ENCODE results near the gene TNF. TPM values are rescaled to one million over a fixed set of nuclear protein-coding genes. Genes with fewer than 3 reads are reported as not detected.

Gene TNF
- total and polyA plus RNA-seq, 2 of the 13 experiments (the other 11 are each of a cell fraction or from before 2014, with no cell fraction given): not detected

DNA sequence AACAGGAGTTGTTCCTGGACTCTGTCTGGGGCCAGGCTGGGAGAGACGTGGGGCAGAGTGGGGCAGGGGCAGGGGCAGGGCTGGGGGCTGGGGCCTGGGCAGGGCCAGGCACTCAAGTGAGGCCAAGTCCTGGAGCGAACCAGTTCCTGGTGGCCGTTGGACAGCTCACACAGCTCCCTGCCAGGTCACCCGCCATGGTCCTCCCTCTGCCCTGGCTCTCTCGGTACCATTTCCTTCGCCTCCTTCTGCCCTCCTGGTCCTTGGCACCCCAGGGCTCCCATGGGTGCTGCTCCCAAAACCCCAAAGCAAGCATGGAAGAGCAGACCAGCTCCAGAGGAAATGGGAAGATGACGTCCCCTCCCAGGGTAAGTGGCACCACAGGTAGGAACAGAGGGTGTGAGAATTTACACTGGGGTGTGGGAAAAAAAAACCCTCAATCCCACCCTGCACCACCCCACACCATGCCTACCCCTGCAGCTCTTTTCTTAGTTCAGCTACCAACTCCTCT, 46.5 kb upstream of the TNF start, which contains the start of gene MCCD1 (continued):
- TF ChIP-seq, protein P1, sequence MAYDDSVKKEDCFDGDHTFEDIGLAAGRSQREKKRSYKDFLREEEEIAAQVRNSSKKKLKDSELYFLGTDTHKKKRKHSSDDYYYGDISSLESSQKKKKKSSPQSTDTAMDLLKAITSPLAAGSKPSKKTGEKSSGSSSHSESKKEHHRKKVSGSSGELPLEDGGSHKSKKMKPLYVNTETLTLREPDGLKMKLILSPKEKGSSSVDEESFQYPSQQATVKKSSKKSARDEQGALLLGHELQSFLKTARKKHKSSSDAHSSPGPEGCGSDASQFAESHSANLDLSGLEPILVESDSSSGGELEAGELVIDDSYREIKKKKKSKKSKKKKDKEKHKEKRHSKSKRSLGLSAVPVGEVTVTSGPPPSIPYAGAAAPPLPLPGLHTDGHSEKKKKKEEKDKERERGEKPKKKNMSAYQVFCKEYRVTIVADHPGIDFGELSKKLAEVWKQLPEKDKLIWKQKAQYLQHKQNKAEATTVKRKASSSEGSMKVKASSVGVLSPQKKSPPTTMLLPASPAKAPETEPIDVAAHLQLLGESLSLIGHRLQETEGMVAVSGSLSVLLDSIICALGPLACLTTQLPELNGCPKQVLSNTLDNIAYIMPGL (CRISPR knock-in tag; IDR thresholded peaks at IDR 0.05; ENCODE audit: borderline replicate concordance in 1 of 2, low read depth in 1 of 2): peak in 1 of 2 experiments; percentile 15; a peak in 1 of 4 replicates
- TF ChIP-seq ZNF451 (CRISPR knock-in tag; IDR thresholded peaks at IDR 0.05) (no peak), ZC3H13 (CRISPR knock-in tag; IDR thresholded peaks at IDR 0.05) (peak; percentile 68; the same call in 1 of the 2 replicates), EEA1 (CRISPR knock-in tag; IDR thresholded peaks at IDR 0.05; ENCODE audit: borderline replicate concordance) (0 out of 2 replicates have a peak, but pooled peaks have one; percentile 64), NONO (IDR thresholded peaks at IDR 0.05) (no peak), NONO (CRISPR knock-in tag; conservative IDR thresholded peaks at IDR 0.05) (peak; percentile 59), MTF2 (CRISPR knock-in tag; IDR thresholded peaks at IDR 0.05; ENCODE audit: borderline replicate concordance) (no peak), ZNF121 (CRISPR knock-in tag; IDR thresholded peaks at IDR 0.05) (no peak), NKX3-1 (CRISPR knock-in tag; IDR thresholded peaks at IDR 0.05) (no peak), ZNF782 (CRISPR knock-in tag; IDR thresholded peaks at IDR 0.05; ENCODE audit: borderline replicate concordance) (no peak), ESRRA (CRISPR knock-in tag; IDR thresholded peaks at IDR 0.05; ENCODE audit: low read depth) (no peak; the same call in 1 of the 2 replicates), PLRG1 (conservative IDR thresholded peaks at IDR 0.05) (no peak), TMF1 (CRISPR knock-in tag; IDR thresholded peaks at IDR 0.05; ENCODE audit: low read depth) (0 out of 2 replicates have a peak, but pooled peaks have one; percentile 48), ZNF292 (CRISPR knock-in tag; IDR thresholded peaks at IDR 0.05; ENCODE audit: borderline replicate concordance, low read depth) (no peak), SALL1 (CRISPR knock-in tag; IDR thresholded peaks at IDR 0.05) (peak; percentile 31), ZNF746 (CRISPR knock-in tag; IDR thresholded peaks at IDR 0.05) (no peak), ZNF703 (CRISPR knock-in tag; IDR thresholded peaks at IDR 0.05; ENCODE audit: borderline replicate concordance) (no peak), SNAPC2 (CRISPR knock-in tag; IDR thresholded peaks at IDR 0.05) (peak; percentile 41; the same call in 1 of the 2 replicates), TSC22D2 (CRISPR knock-in tag; IDR thresholded peaks at IDR 0.05; ENCODE audit: borderline replicate concordance) (no peak), KLF6 (CRISPR knock-in tag; IDR thresholded peaks at IDR 0.05) (no peak), MAZ (IDR thresholded peaks at IDR 0.05; ENCODE audit: borderline replicate concordance, low read depth, low read length) (0 out of 2 replicates have a peak, but pooled peaks have one; percentile 10), MAZ (CRISPR knock-in tag; IDR thresholded peaks at IDR 0.05; ENCODE audit: low read depth) (no peak), KMT2A (CRISPR knock-in tag; IDR thresholded peaks at IDR 0.05) (0 out of 2 replicates have a peak, but pooled peaks have one; percentile 41), ZNF749 (CRISPR knock-in tag; IDR thresholded peaks at IDR 0.05; ENCODE audit: borderline replicate concordance) (no peak)
- TF ChIP-seq, protein P2, sequence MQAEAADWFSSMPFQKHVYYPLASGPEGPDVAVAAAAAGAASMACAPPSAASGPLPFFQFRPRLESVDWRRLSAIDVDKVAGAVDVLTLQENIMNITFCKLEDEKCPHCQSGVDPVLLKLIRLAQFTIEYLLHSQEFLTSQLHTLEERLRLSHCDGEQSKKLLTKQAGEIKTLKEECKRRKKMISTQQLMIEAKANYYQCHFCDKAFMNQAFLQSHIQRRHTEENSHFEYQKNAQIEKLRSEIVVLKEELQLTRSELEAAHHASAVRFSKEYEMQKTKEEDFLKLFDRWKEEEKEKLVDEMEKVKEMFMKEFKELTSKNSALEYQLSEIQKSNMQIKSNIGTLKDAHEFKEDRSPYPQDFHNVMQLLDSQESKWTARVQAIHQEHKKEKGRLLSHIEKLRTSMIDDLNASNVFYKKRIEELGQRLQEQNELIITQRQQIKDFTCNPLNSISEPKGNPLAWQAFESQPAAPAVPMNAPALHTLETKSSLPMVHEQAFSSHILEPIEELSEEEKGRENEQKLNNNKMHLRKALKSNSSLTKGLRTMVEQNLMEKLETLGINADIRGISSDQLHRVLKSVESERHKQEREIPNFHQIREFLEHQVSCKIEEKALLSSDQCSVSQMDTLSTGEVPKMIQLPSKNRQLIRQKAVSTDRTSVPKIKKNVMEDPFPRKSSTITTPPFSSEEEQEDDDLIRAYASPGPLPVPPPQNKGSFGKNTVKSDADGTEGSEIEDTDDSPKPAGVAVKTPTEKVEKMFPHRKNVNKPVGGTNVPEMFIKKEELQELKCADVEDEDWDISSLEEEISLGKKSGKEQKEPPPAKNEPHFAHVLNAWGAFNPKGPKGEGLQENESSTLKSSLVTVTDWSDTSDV (CRISPR knock-in tag; IDR thresholded peaks at IDR 0.05): no peak
- TF ChIP-seq, protein P3, sequence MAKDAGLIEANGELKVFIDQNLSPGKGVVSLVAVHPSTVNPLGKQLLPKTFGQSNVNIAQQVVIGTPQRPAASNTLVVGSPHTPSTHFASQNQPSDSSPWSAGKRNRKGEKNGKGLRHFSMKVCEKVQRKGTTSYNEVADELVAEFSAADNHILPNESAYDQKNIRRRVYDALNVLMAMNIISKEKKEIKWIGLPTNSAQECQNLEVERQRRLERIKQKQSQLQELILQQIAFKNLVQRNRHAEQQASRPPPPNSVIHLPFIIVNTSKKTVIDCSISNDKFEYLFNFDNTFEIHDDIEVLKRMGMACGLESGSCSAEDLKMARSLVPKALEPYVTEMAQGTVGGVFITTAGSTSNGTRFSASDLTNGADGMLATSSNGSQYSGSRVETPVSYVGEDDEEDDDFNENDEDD (CRISPR knock-in tag; IDR thresholded peaks at IDR 0.05; ENCODE audit: borderline replicate concordance): peak; percentile 28; the same call in 1 of the 2 replicates
